H9 (cell line): Measurements from ENCODE around the gene THPO. TPM values are rescaled to one million over a fixed set of nuclear protein-coding genes. Genes with fewer than 3 reads are reported as not detected.
A peak's percentile ranks its signal among the peaks of the same experiment; 100 is the strongest.

Experiments used
- DNase-seq: peaks from one replicate; pipeline ENCODE4 v3.0.0-alpha.2; 2017
- H2AFZ ChIP-seq: one replicate; pipeline ENCODE4 v1.6.1; 2013; ENCODE audit warnings: mild to moderate bottlenecking, low read length, control low read depth, moderate library complexity
- H2AK5ac ChIP-seq: 2 replicates; pipeline ENCODE4 v1.6.1; 2013; ENCODE audit warnings: low read length, control low read depth, mixed read lengths; ENCODE audit not compliant: insufficient read length
- H2BK120ac ChIP-seq: one replicate; pipeline ENCODE4 v1.6.1; 2013; ENCODE audit warnings: low read depth, mild to moderate bottlenecking, low read length, control low read depth, inconsistent platforms; ENCODE audit not compliant: poor library complexity, severe bottlenecking
- H2BK12ac ChIP-seq: 2 replicates; pipeline ENCODE4 v1.6.1; 2013; ENCODE audit warnings: low read length, control low read depth, mixed read lengths, low read depth; ENCODE audit not compliant: insufficient read length
- H2BK15ac ChIP-seq: 2 replicates; pipeline ENCODE4 v1.6.1; 2013; ENCODE audit warnings: low read depth, low read length, control low read depth
- H2BK20ac ChIP-seq: one replicate; pipeline ENCODE4 v1.6.1; 2013; ENCODE audit warnings: low read depth, mild to moderate bottlenecking, low read length, control low read depth, inconsistent platforms; ENCODE audit not compliant: poor library complexity, severe bottlenecking
- H2BK5ac ChIP-seq: 2 replicates; pipeline ENCODE4 v1.6.1; 2013; ENCODE audit warnings: low read length, control low read depth, mixed read lengths; ENCODE audit not compliant: insufficient read length
- H3K14ac ChIP-seq: 2 replicates; pipeline ENCODE4 v1.6.1; 2013; ENCODE audit warnings: low read length, control low read depth; ENCODE audit not compliant: insufficient read depth
- H3K18ac ChIP-seq: 2 replicates; pipeline ENCODE4 v1.6.1; 2013; ENCODE audit warnings: low read depth, mild to moderate bottlenecking, mixed read lengths, low read length, control low read depth; ENCODE audit not compliant: insufficient read length
- H3K23ac ChIP-seq: 2 replicates; pipeline ENCODE4 v1.6.1; 2013; ENCODE audit warnings: low read length, control low read depth, mixed read lengths, low read depth; ENCODE audit not compliant: insufficient read length
- H3K23me2 ChIP-seq: 2 replicates; pipeline ENCODE4 v1.6.1; 2013; ENCODE audit warnings: low read depth, mild to moderate bottlenecking, mixed read lengths, low read length, control low read depth; ENCODE audit not compliant: insufficient read length, poor library complexity, severe bottlenecking
- H3K27ac ChIP-seq: 2 replicates; pipeline ENCODE4 v1.5.1; 2013; ENCODE audit warnings: low read length, control low read depth, mixed read lengths, low read depth; ENCODE audit not compliant: insufficient read length
- H3K27me3 ChIP-seq: 2 replicates; pipeline ENCODE4 v1.6.1; 2013; ENCODE audit warnings: low read length, control low read depth, inconsistent platforms; ENCODE audit not compliant: insufficient read depth
- H3K4ac ChIP-seq: 2 replicates; pipeline ENCODE4 v1.6.1; 2013; ENCODE audit warnings: low read depth, mild to moderate bottlenecking, control low read depth, inconsistent platforms, low read length, moderate library complexity
- H3K4me1 ChIP-seq: 2 replicates; pipeline ENCODE4 v1.6.1; 2013; ENCODE audit warnings: low read length, control low read depth, inconsistent platforms; ENCODE audit not compliant: insufficient read depth
- H3K4me2 ChIP-seq: 2 replicates; pipeline ENCODE4 v1.6.1; 2013; ENCODE audit warnings: low read length, control low read depth, mixed read lengths; ENCODE audit not compliant: insufficient read length, insufficient read depth
- H3K56ac ChIP-seq: 2 replicates; pipeline ENCODE4 v1.6.1; 2013; ENCODE audit warnings: low read depth, mild to moderate bottlenecking, mixed read lengths, low read length, control low read depth; ENCODE audit not compliant: insufficient read length
- H3K79me1 ChIP-seq: 2 replicates; pipeline ENCODE4 v1.6.1; 2013; ENCODE audit warnings: low read depth, mild to moderate bottlenecking, moderate library complexity, low read length, control low read depth, inconsistent platforms; ENCODE audit not compliant: insufficient read depth, poor library complexity, severe bottlenecking
- H3K79me2 ChIP-seq: 2 replicates; pipeline ENCODE4 v1.6.1; 2013; ENCODE audit warnings: low read length, control low read depth, inconsistent platforms; ENCODE audit not compliant: insufficient read depth
- H3K9ac ChIP-seq: 2 replicates; pipeline ENCODE4 v1.6.1; 2013; ENCODE audit warnings: low read length, control low read depth, mixed read lengths; ENCODE audit not compliant: insufficient read length; ENCODE audit errors: extremely low read depth
- H3K9me3 ChIP-seq: one replicate; pipeline ENCODE4 v1.6.1; 2013; ENCODE audit warnings: low read depth, low read length, inconsistent platforms; ENCODE audit not compliant: control insufficient read depth
- H3T11ph ChIP-seq: one replicate; pipeline ENCODE4 v1.6.1; 2013; ENCODE audit warnings: mild to moderate bottlenecking, low read length, control low read depth, inconsistent platforms
- H4K20me1 ChIP-seq: one replicate; pipeline ENCODE4 v1.6.1; 2013; ENCODE audit not compliant: control insufficient read depth, insufficient read length, insufficient read depth
- H4K5ac ChIP-seq: 2 replicates; pipeline ENCODE4 v1.6.1; 2013; ENCODE audit warnings: low read depth, mild to moderate bottlenecking, mixed read lengths, low read length, control low read depth; ENCODE audit not compliant: insufficient read length
- H4K8ac ChIP-seq: replicated peaks from 2 replicates; pipeline ENCODE4 v1.6.1; 2013; ENCODE audit warnings: low read length, control low read depth, mixed read lengths, low read depth; ENCODE audit not compliant: insufficient read length
- H4K91ac ChIP-seq: 2 replicates; pipeline ENCODE4 v1.6.1; 2013; ENCODE audit warnings: low read depth, mild to moderate bottlenecking, moderate library complexity, mixed read lengths, low read length, control low read depth; ENCODE audit not compliant: insufficient read length
- H3K27ac Mint-ChIP-seq, 3 experiments: 2 replicates in 2 of 3; 3 replicates in 1 of 3; pipeline ENCODE4 v1.8.0; 2020 to 2021; ENCODE audit warnings: mixed read lengths in 3 of 3, mild to moderate bottlenecking in 1 of 3, moderate library complexity in 1 of 3
- H3K27me3 Mint-ChIP-seq: 2 replicates; pipeline ENCODE4 v1.8.0; 2021; ENCODE audit warnings: low read depth, mild to moderate bottlenecking, moderate library complexity, mixed read lengths
- H3K36me3 Mint-ChIP-seq, 3 experiments: 2 replicates in 2 of 3; 3 replicates in 1 of 3; pipeline ENCODE4 v1.8.0; 2020 to 2021; ENCODE audit warnings: low read depth in 3 of 3, mixed read lengths in 3 of 3; ENCODE audit not compliant: insufficient read depth in 1 of 3
- H3K4me1 Mint-ChIP-seq, 2 experiments: 2 replicates each; pipeline ENCODE4 v1.8.0; 2020; ENCODE audit warnings: mixed read lengths in 2 of 2
- H3K4me3 Mint-ChIP-seq, 2 experiments: 2 replicates in 1 of 2; 3 replicates in 1 of 2; pipeline ENCODE4 v1.8.0; 2020 to 2021; ENCODE audit warnings: mild to moderate bottlenecking in 2 of 2, mixed read lengths in 2 of 2, moderate library complexity in 1 of 2
- H3K9me3 Mint-ChIP-seq, 2 experiments: 2 replicates in 1 of 2; 3 replicates in 1 of 2; pipeline ENCODE4 v1.8.0; 2020; ENCODE audit warnings: mild to moderate bottlenecking in 2 of 2, mixed read lengths in 2 of 2, moderate library complexity in 1 of 2
- WGBS: extraction: QIAGEN DNeasy Blood & Tissue Kit; methylation state at CpG from one replicate; pipeline ENCODE4 v1.1.7; 2013; ENCODE audit warnings: missing lambda C conversion rate, low lambda C conversion rate, mixed read lengths; ENCODE audit not compliant: insufficient read length; ENCODE audit errors: extremely low coverage; 5-methylcytosine and 5-hydroxymethylcytosine counted together
- total RNA-seq: library from RNA; stranded (reverse); gene quantifications from 2 replicates; pipeline ENCODE4 v1.2.1, GENCODE V29; 2021
- TF ChIP-seq, protein P1 (sequence below): fragments of 200-600 bp; sonication (generic); conservative IDR thresholded peaks from 3 replicates; pipeline ENCODE4 v1.8.0; 2021; ENCODE audit warnings: antibody characterized with exemption, mild to moderate bottlenecking

The THPO gene
- total RNA-seq, 1 experiment from 2014 or later, result 0.85 TPM

DNA sequence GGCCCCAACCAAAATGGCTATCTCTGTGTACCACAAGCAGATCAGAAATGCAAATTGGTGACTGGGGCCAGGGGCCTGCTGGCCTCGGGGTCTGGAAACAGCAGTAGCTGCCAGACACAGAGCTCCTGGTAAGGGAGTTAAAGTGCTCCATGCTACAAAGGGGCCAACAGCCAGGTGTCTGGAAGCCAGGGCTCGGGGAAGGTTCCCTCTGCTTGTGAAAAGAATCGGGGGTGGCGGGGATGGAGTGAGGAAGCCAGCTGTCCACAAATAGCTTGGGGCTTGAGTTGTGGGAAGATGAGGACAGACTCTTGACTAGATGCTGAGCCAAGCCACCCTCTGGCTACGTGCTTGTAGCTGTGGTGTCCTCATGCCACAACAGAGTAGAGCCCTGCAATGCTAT lies 41.2 kb upstream of the THPO start:
- Histone ChIP-seq H3K56ac (no peak overlapping the region), H2BK20ac (no peak overlapping the region), H4K5ac (no peak overlapping the region), H3K27ac (no peak overlapping the region), H4K8ac (no peak overlapping the region), H3K18ac (no peak overlapping the region), H3K79me1 (no peaks in the 10 kb centered on the region), H3K9ac (no peak overlapping the region), H2AK5ac (no peak overlapping the region), H3K4ac (no peak overlapping the region), H3K23me2 (no peaks in the 10 kb centered on the region), H3K23ac (no peak overlapping the region), H3K79me2 (no peaks in the 10 kb centered on the region), H4K91ac (no peak overlapping the region), H2BK15ac (no peak overlapping the region), H3K14ac (no peak overlapping the region), H3T11ph (no peak overlapping the region), H3K9me3 (no peaks in the 10 kb centered on the region), H2BK120ac (no peak overlapping the region), H2BK12ac (no peak overlapping the region), H3K27me3 (no peaks in the 10 kb centered on the region), H2AFZ (no peak overlapping the region), H4K20me1 (no peaks in the 10 kb centered on the region), H3K4me1 (peaks cover 3% of the 10 kb centered on the region; the same call in 1 of the 2 replicates), H2BK5ac (no peak overlapping the region), H3K4me2 (no peak overlapping the region)
- H3K27ac Mint-ChIP-seq, result peak overlapping the region in 1 of 3 experiments; percentile 49; a peak in 2 of 7 replicates
- no peaks in the 10 kb centered on the region; a peak in 1 of 7 replicates for H3K36me3 Mint-ChIP-seq
- no CpG with 5 or more reads among the region's 5 CpGs for WGBS
- DNase-seq, result peak; percentile 28
- H3K27me3 Mint-ChIP-seq, result peaks cover 5% of the 10 kb centered on the region
- TF ChIP-seq, protein P1, sequence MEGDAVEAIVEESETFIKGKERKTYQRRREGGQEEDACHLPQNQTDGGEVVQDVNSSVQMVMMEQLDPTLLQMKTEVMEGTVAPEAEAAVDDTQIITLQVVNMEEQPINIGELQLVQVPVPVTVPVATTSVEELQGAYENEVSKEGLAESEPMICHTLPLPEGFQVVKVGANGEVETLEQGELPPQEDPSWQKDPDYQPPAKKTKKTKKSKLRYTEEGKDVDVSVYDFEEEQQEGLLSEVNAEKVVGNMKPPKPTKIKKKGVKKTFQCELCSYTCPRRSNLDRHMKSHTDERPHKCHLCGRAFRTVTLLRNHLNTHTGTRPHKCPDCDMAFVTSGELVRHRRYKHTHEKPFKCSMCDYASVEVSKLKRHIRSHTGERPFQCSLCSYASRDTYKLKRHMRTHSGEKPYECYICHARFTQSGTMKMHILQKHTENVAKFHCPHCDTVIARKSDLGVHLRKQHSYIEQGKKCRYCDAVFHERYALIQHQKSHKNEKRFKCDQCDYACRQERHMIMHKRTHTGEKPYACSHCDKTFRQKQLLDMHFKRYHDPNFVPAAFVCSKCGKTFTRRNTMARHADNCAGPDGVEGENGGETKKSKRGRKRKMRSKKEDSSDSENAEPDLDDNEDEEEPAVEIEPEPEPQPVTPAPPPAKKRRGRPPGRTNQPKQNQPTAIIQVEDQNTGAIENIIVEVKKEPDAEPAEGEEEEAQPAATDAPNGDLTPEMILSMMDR, result no peak
- peaks cover 6 to 12% of the 10 kb centered on the region in 2 experiments; a peak in 4 of 5 replicates for H3K9me3 Mint-ChIP-seq
- H3K4me3 Mint-ChIP-seq, result no peak overlapping the region
- H3K4me1 Mint-ChIP-seq, result peaks cover 4% of the 10 kb centered on the region in 2 experiments; a peak in 2 of 4 replicates
